Renal pelvis (tissue), 4 donors: ENCODE measurements around the gene VAMP3. TPM values are rescaled to one million over a fixed set of nuclear protein-coding genes. Genes with fewer than 3 reads are reported as not detected.

Source experiments
- DNase-seq: peaks from one replicate; pipeline ENCODE4 v3.0.0-alpha.2; 2013
- polyA plus RNA-seq, 3 donors: library from polyadenylated mRNA; unstranded; fragments of 120-200 nt; gene quantifications; one replicate each; pipeline ENCODE4 v1.2.1, GENCODE V29; 2013; ENCODE audit not compliant: insufficient read length in 3 of 3

Gene VAMP3
- polyA plus RNA-seq, 3 donors: 91.7 to 100 (median 99.2) TPM

DNA sequence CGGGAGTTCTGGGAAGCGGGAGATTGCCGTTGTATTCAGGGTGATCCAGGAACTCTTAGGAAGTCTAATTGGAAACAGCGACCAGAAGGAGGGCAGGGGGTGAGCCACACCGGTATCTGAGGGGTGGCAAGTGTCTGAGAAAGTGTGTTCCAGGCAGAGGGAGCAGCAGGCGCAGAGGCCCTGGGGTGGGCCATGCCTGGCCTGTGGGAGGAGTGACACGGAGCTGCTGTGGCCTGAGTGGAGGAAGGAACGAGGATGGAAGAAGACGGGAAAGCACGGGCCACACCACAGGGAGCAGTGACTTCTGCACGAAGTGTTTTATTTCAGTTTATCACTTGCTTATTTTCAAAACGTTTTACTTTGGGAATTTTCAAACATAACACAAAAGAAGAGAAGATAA is 24.3 kb downstream of the VAMP3 start:
- no peak for DNase-seq

DNA sequence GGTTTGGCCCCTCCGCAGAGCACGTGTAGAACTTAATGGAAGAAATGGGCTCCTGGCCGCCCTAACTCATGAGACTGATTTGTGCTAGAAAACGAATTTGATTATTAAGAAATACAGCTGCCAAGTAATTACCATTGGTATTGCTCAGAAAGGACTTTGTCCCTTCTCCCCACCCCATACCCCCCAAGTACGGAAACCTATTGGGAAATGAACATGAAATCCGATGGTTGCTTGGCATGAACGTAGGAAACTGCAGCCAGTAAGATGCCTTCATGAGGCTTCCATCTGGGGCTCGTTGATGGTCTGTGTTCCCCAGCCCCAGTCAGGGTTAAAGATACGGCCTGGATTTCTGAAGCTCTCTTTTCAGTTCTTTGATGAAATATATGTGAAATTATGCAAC is 34.4 kb downstream of the VAMP3 start:
- no peak for DNase-seq

GRCh38 chr1:7808253-7808844 is 37.3 kb downstream of the VAMP3 start:
- peak; percentile 4 for DNase-seq

GRCh38 chr1:7809742-7810141 is 38.6 kb downstream of the VAMP3 start:
- no peak for DNase-seq

- DNase-seq: no peak
Observed at GRCh38 chr1:7810395-7810794, 39.3 kb downstream of the VAMP3 start.

DNA sequence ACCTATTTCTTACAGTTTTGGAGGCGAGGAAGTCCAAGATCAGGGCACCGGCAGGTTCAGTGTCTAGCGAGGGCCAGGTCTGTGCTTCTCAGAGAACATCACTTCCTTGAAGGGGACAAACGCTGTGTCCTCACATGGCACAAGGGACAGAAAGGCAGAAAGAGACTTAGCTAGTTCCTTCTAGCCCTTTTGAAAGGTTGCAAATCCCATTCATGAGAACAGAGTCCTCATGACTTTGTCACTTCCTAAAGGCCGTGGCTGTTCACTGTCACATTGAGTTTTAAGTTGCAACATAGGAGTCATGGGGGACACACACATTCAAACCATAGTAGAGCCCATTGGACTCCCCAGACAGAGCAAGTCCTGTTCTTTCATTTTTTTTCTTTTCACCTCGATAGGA is 40.4 kb downstream of the VAMP3 start:
- no peak for DNase-seq

DNA sequence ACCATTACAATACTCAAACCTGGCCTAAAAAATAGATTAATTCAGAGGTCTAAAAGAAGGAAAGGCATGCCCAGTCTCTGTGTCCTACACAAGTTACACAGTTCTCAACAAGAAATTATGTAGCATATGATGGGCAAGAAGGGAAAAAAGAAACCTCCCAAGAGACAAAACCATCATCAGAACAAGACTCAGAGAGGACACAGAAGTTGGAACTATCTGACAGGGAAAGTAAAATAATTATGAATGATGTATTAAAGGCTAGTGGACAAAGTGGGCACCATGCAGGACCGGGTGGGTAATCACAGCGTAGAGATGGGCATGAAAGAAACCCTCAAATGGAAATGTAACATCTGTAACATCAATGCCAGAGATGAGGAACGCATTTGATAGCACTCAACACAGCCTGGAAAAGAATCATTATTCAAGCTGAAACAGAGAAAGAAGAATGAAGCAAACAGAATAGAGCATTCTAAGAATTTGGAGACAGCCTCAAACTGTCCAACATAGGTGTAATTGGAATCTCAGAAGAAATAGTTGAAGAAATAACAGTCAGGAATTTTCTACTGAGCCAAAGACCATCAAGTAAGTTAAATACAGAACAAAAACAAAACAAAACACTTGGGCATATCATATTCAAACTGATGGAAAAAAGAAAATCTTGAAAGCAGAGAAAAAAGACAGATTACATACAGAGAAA is 42.7 kb downstream of the VAMP3 start:
- DNase-seq: no peak

GRCh38 chr1:7821282-7821681 is 50.2 kb downstream of the VAMP3 start:
- no peak for DNase-seq

GRCh38 chr1:7824701-7825100 is 53.6 kb downstream of the VAMP3 start:
- DNase-seq: no peak

DNA sequence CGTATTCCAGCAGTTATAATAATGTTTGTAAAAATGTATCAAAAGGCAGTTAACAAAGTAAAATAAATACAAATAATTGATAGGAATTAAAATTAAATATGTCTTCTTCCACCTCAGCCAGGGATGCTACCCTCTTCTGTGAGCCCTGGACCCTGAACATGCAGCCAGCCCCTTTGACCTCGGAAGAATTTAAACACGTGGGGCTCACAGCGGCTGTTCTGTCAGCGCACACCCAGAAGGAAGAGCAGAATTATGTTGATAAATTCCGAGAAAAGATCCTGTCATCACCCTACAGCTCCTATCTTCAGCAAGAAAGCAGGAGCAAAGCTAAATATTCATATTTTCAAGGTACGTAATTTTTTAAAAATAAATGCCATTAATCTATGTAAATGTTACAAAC is 55.3 kb downstream of the VAMP3 start:
- DNase-seq: no peak

DNA sequence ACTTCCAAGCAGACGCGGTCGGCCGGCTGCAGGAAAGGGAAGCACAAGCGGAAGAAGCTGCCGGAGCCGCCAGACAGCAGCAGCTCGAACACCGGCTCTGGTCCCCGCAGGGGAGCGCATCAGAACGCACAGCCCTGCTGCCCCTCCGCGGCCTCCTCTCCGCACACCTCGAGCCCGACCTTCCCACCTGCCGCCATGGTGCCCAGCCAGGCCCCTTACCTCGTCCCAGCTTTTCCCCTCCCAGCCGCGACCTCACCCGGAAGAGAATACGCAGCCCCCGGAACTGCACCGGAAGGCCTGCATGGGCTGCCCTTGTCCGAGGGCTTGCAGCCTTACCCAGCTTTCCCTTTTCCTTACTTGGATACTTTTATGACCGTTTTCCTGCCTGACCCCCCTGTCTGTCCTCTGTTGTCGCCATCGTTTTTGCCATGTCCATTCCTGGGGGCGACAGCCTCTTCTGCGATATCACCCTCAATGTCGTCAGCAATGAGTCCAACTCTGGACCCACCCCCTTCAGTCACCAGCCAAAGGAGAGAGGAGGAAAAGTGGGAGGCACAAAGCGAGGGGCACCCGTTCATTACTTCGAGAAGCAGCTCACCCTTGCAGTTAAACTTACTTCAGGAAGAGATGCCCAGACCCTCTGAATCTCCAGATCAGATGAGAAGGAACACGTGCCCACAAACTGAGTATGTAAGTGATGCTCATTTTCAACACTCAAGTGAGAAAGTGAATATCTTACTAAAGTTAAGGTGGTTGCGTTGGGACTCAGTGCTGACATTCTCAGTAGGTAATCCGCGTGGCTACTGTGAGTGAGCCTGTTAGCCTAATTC is 56.2 kb downstream of the VAMP3 start:
- no peak for DNase-seq

Other genes starting within 250 kb of the VAMP3 start
- gene PER3, start 13.0 kb downstream of the VAMP3 start, polyA plus RNA-seq: 10 to 100 TPM; 10.8 to 14.1 (median 11.8) TPM
- under 1 TPM in 1 of 3 donors, not detected in 2; 0.13 TPM for gene UTS2, start 81.8 kb downstream of the VAMP3 start, polyA plus RNA-seq
- gene TNFRSF9, start 169.5 kb downstream of the VAMP3 start, polyA plus RNA-seq: under 1 TPM; 0.07 to 0.12 (median 0.12) TPM
- 100 to 1,000 TPM; 299 to 348 (median 328) TPM for gene PARK7, start 190.4 kb downstream of the VAMP3 start, polyA plus RNA-seq